COLO829 (cell line): Measurements from ENCODE around the gene MBD5.

Experiments used
- DNase-seq: peaks from one replicate; pipeline ENCODE4 v3.0.0; 2012; ENCODE audit warnings: low spot score

The MBD5 gene

GRCh38 chr2:148221926-148222325 lies 201.0 kb downstream of the MBD5 start:
- no peak for DNase-seq

GRCh38 chr2:148231858-148232257 lies 211.0 kb downstream of the MBD5 start:
- DNase-seq, result no peak

GRCh38 chr2:148234143-148234542 lies 213.3 kb downstream of the MBD5 start:
- DNase-seq, result no peak

GRCh38 chr2:148237911-148238310 lies 217.0 kb downstream of the MBD5 start:
- DNase-seq, result no peak

- DNase-seq, result no peak
These were observed 217.7 kb downstream of the MBD5 start for GRCh38 chr2:148238561-148238960.

- DNase-seq, result no peak
These were observed 219.9 kb downstream of the MBD5 start for GRCh38 chr2:148240838-148241237.

- DNase-seq, result no peak
These were observed 223.9 kb downstream of the MBD5 start for GRCh38 chr2:148244593-148245292.

GRCh38 chr2:148251993-148252392 lies 231.1 kb downstream of the MBD5 start:
- peak; percentile 8 for DNase-seq

GRCh38 chr2:148252646-148253045 lies 231.8 kb downstream of the MBD5 start:
- DNase-seq, result no peak

GRCh38 chr2:148253685-148254084 lies 232.8 kb downstream of the MBD5 start:
- no peak for DNase-seq

- no peak for DNase-seq
These were observed 235.0 kb downstream of the MBD5 start for GRCh38 chr2:148255929-148256328.

- DNase-seq, result no peak
These were observed 236.4 kb downstream of the MBD5 start for GRCh38 chr2:148257276-148257675.

GRCh38 chr2:148258124-148258523 lies 237.2 kb downstream of the MBD5 start:
- DNase-seq, result no peak

- DNase-seq, result no peak
These were observed 238.8 kb downstream of the MBD5 start for GRCh38 chr2:148259674-148260073.

GRCh38 chr2:148263890-148264289 lies 243.0 kb downstream of the MBD5 start:
- no peak for DNase-seq

- DNase-seq, result no peak
These were observed 252.3 kb downstream of the MBD5 start for GRCh38 chr2:148273158-148273691.

- DNase-seq, result no peak
These were observed 258.3 kb downstream of the MBD5 start for GRCh38 chr2:148279216-148279615.

GRCh38 chr2:148282201-148282600 lies 261.3 kb downstream of the MBD5 start:
- DNase-seq, result no peak

GRCh38 chr2:148292431-148292830 lies 271.5 kb downstream of the MBD5 start:
- DNase-seq, result no peak

- DNase-seq, result no peak
These were observed 277.3 kb downstream of the MBD5 start for GRCh38 chr2:148298196-148298595.

GRCh38 chr2:148299616-148300015 lies 278.7 kb downstream of the MBD5 start:
- DNase-seq, result no peak

- no peak for DNase-seq
These were observed 279.7 kb downstream of the MBD5 start for GRCh38 chr2:148300544-148300943.

GRCh38 chr2:148301362-148301761 lies 280.5 kb downstream of the MBD5 start:
- no peak for DNase-seq

GRCh38 chr2:148302526-148302925 lies 281.6 kb downstream of the MBD5 start:
- DNase-seq, result no peak
